ENCODE results near the gene HHAT.
A peak's percentile ranks its signal among the peaks of the same experiment; 100 is the strongest.

DNA sequence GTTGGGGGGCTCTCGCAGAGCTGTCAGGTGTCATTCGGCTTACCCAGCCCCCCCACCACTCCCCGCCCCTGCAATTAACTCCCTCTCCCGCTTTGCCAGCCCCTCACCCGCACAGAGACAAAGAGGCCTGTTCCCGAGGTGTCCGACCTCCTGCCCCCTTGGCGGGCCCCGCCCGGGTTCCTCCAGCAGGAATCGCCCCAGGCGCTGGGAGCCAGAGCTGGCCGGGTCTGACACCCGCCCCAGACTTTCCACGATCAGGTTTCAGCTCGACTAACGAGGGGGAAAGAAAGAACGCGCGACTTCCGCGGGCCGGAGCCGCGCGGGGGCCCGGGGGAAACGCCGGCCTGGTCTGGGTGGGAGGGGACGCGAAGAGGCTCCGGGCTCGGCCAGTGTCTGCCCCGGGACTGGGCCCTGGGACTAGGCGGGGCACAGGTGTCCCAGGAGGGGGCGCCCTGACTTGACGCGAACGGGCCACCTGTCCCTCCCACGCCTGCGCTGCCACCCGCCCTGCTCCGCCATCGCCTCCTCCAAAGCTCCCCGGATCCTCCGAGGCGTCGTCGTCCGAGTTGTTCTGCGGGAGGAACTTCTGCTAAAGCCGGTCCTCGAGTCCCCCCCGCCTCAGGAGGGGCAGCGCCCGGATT, 36.4 kb upstream of the HHAT start:
- no peak for TF ChIP-seq EZH2 (IDR thresholded peaks at IDR 0.05; ENCODE audit: low read length)
- TF ChIP-seq, protein P1, sequence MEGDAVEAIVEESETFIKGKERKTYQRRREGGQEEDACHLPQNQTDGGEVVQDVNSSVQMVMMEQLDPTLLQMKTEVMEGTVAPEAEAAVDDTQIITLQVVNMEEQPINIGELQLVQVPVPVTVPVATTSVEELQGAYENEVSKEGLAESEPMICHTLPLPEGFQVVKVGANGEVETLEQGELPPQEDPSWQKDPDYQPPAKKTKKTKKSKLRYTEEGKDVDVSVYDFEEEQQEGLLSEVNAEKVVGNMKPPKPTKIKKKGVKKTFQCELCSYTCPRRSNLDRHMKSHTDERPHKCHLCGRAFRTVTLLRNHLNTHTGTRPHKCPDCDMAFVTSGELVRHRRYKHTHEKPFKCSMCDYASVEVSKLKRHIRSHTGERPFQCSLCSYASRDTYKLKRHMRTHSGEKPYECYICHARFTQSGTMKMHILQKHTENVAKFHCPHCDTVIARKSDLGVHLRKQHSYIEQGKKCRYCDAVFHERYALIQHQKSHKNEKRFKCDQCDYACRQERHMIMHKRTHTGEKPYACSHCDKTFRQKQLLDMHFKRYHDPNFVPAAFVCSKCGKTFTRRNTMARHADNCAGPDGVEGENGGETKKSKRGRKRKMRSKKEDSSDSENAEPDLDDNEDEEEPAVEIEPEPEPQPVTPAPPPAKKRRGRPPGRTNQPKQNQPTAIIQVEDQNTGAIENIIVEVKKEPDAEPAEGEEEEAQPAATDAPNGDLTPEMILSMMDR (optimal IDR thresholded peaks at IDR 0.05 in 1 of 3, IDR thresholded peaks at IDR 0.05 in 1 of 3, conservative IDR thresholded peaks at IDR 0.05 in 1 of 3; ENCODE audit: extremely low read depth in 1 of 3, insufficient read depth in 2 of 3, low read length in 3 of 3) = peak in 2 of 3 experiments; percentile 40 to 71
